HG03378 (cell line): Measurements from ENCODE around the gene MRPL49.
A peak's percentile ranks its signal among the peaks of the same experiment; 100 is the strongest.

Experiments
- ATAC-seq: cut with Tn5 transposase; IDR thresholded peaks from one replicate; pipeline ENCODE4 v1.9.1; 2021; ENCODE audit warnings: mild to moderate bottlenecking, moderate library complexity; ENCODE audit not compliant: unreplicated experiment

MRPL49 gene

GRCh38 chr11:65102142-65103095 lies 19.7 kb upstream of the MRPL49 start:
- ATAC-seq: no peak

GRCh38 chr11:65103476-65103875 lies 18.6 kb upstream of the MRPL49 start:
- no peak for ATAC-seq

- ATAC-seq: no peak
These were observed 17.5 kb upstream of the MRPL49 start for GRCh38 chr11:65104628-65105027.

GRCh38 chr11:65107078-65107477 lies 15.0 kb upstream of the MRPL49 start:
- no peak for ATAC-seq

- no peak for ATAC-seq
These were observed 14.2 kb upstream of the MRPL49 start for GRCh38 chr11:65107751-65108468.

- ATAC-seq: no peak
These were observed 13.5 kb upstream of the MRPL49 start for GRCh38 chr11:65108469-65109123.

- ATAC-seq: no peak
These were observed 12.6 kb upstream of the MRPL49 start for GRCh38 chr11:65109231-65110198.

- ATAC-seq: peak; percentile 39
These were observed 11.7 kb upstream of the MRPL49 start for GRCh38 chr11:65110354-65110861.

GRCh38 chr11:65111159-65111743 lies 10.9 kb upstream of the MRPL49 start:
- no peak for ATAC-seq

GRCh38 chr11:65111744-65112545 lies 10.2 kb upstream of the MRPL49 start, which contains the start of gene TM7SF2:
Gene TM7SF2, plus strand, starts transcription at chr11:65111872. Its CDS starts 144 bp downstream, at chr11:65112016.
- no peak for ATAC-seq

- ATAC-seq: no peak
These were observed 9.4 kb upstream of the MRPL49 start for GRCh38 chr11:65112546-65113360.

- ATAC-seq: no peak
These were observed 8.8 kb upstream of the MRPL49 start for GRCh38 chr11:65113361-65113756.

- no peak for ATAC-seq
These were observed 8.3 kb upstream of the MRPL49 start for GRCh38 chr11:65113839-65114238.

- ATAC-seq: no peak
These were observed 7.5 kb upstream of the MRPL49 start for GRCh38 chr11:65114538-65115171.

- ATAC-seq: no peak
These were observed 6.6 kb upstream of the MRPL49 start for GRCh38 chr11:65115361-65116082.

- ATAC-seq: no peak
These were observed 5.5 kb upstream of the MRPL49 start for GRCh38 chr11:65116370-65117205.
